Coronary artery (tissue), 2 donors: ENCODE results near the gene FCSK.

Source experiments
- DNase-seq: peaks from one replicate; pipeline ENCODE4 v3.0.0-alpha.2; 2017; ENCODE audit warnings: low spot score
- H3K27ac ChIP-seq, 2 donors: fragments of 200-600 bp; sonication (generic); one replicate each; pipeline ENCODE4 v1.5.1; 2016 to 2019
- H3K4me3 ChIP-seq: fragments of 200-600 bp; sonication (generic); 2 replicates; pipeline ENCODE4 v1.5.1; 2016; ENCODE audit warnings: mild to moderate bottlenecking, moderate library complexity
- TF ChIP-seq, protein P1 (sequence below): fragments of 200-600 bp; sonication (generic); IDR thresholded peaks from one replicate; pipeline ENCODE4 v1.5.1; 2019; ENCODE audit warnings: antibody characterized with exemption

FCSK gene

DNA sequence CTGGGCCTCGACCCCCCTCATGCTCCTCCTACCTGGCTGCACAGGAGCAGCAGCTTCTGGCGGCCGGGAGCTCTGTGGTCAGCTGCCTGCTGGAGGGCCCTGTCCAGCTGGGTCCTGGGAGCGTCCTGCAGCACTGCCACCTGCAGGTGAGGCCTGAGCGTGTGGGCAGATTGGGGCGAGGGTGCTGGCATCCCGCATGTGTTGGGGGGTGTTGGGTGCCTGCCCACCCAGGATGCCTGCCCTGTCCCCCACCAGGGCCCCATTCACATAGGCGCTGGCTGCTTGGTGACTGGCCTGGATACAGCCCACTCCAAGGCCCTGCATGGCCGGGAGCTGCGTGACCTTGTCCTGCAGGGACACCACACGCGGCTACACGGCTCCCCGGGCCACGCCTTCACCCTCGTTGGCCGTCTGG is 16.5 kb downstream of the FCSK start:
- Histone ChIP-seq H3K4me3 (no peak overlapping the region), H3K27ac (no peak overlapping the region)
- TF ChIP-seq, protein P1, sequence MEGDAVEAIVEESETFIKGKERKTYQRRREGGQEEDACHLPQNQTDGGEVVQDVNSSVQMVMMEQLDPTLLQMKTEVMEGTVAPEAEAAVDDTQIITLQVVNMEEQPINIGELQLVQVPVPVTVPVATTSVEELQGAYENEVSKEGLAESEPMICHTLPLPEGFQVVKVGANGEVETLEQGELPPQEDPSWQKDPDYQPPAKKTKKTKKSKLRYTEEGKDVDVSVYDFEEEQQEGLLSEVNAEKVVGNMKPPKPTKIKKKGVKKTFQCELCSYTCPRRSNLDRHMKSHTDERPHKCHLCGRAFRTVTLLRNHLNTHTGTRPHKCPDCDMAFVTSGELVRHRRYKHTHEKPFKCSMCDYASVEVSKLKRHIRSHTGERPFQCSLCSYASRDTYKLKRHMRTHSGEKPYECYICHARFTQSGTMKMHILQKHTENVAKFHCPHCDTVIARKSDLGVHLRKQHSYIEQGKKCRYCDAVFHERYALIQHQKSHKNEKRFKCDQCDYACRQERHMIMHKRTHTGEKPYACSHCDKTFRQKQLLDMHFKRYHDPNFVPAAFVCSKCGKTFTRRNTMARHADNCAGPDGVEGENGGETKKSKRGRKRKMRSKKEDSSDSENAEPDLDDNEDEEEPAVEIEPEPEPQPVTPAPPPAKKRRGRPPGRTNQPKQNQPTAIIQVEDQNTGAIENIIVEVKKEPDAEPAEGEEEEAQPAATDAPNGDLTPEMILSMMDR = no peak
- DNase-seq = no peak

DNA sequence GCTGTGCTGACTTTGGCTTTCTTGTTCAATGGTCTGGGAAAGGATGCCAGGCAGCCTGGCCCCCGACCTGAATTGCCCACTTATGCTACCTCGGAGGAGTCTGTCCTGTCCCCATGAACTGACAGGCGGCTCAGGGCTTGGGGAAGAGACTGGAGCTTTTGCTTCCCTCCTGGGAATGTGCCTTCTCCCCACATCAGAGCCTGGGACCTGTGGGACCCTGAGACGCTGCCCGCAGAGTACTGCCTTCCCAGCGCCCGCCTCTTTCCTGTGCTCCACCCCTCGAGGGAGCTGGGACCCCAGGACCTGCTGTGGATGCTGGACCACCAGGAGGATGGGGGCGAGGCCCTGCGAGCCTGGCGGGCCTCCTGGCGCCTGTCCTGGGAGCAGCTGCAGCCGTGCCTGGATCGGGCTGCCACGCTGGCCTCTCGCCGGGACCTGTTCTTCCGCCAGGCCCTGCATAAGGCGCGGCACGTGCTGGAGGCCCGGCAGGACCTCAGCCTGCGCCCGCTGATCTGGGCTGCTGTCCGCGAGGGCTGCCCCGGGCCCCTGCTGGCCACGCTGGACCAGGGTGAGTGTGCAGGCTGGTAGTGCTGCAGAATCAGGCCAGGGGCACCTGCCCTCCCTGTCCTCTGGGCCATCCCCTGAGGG is 18.5 kb downstream of the FCSK start:
- no peak for DNase-seq
- TF ChIP-seq, protein P1 = no peak
- Histone ChIP-seq H3K4me3 (no peak overlapping the region), H3K27ac (no peak overlapping the region)

DNA sequence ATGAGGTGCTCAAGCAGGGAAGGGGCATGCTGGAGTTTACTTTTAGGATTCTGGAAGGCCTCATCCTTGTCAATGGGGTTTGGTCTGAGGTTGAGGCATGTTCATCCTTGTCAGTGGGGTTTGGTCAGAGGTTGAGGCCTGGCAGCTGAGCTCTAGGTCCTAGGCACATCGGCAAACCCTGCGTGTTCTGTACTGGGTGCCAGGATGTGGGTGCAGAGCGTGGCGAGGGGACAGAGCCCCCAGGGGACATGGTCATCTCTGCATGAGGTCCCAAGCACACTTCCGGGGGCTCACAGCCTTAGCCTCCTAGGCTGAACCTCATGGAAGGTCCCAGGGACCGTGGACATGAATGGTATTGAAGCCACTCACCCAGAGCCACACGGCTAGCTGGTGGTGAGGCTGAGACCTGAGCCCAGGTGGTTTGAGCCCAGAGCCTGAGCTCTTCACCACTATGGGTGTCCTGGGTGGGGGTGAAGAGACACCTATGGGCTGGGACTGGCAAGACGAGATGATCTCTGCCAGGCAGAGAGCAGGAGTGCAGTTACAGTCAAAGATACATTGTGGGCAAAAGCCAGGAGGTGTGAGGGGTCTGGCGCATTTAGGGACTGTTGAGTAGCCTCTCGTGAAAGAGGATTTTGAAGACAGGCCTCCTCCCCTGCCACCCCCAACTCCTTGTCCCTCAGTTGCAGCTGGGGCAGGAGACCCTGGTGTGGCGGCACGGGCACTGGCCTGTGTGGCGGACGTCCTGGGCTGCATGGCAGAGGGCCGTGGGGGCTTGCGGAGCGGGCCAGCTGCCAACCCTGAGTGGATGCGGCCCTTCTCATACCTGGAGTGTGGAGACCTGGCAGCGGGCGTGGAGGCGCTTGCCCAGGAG is 19.3 kb downstream of the FCSK start:
- no peak for DNase-seq
- TF ChIP-seq, protein P1 = no peak
- Histone ChIP-seq H3K4me3 (no peak overlapping the region), H3K27ac (no peak overlapping the region)

DNA sequence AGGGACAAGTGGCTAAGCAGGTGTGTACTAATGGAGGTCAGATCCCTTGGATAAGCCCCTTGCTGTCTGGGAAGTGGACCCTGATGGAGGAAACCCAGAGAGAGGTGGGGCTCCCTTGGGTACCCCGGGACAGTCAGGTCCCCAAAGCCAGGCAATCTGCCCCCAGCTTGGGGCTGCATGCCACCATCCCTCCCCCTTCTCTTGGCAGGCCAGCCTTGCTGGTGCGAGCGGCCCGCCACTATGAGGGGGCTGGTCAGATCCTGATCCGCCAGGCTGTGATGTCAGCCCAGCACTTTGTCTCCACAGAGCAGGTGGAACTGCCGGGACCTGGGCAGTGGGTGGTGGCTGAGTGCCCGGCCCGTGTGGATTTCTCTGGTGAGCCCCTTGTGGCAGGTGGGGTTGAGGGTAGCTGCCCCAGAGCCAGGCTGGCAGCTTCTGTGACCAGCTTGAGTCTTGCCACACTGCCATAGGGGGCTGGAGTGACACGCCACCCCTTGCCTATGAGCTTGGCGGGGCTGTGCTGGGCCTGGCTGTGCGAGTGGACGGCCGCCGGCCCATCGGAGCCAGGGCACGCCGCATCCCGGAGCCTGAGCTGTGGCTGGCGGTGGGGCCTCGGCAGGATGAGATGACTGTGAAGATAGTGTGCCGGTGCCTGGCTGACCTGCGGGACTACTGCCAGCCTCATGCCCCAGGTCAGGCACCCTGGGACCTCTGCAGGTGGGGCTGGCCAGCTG is 20.1 kb downstream of the FCSK start:
- TF ChIP-seq, protein P1 = no peak
- H3K4me3 ChIP-seq = no peak overlapping the region
- no peak for DNase-seq
- H3K27ac ChIP-seq = no peak overlapping the region

DNA sequence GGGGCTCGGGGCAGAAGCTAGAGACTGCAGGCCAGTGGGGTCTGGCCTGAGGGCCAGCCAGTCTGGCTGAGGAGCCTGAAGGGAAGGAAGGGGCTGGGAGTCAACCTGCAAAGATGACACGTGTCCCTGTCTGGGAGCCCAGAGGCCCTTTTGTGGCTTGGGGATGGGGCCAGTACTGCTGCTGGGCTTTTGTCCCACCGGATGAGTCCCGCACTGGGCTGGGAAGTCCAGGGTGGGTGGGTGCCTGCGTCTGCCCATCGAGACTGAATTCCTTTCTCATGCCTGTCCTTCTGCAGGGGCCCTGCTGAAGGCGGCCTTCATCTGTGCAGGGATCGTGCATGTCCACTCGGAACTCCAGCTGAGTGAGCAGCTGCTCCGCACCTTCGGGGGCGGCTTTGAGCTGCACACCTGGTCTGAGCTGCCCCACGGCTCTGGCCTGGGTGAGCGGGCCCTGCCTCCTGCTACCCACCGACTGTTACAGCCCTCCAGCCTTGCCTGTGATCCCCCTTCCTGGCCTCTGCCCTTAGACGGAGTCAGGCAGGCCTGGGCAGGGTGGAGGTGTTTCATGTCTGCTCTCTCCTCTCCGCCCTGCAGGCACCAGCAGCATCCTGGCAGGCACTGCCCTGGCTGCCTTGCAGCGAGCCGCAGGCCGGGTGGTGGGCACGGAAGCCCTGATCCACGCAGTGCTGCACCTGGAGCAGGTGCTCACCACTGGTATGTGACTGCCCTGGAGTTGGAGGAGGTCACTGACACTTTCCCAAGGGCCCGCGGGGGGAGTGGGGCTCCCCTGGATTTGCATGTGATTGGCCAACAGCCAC is 20.9 kb downstream of the FCSK start:
- TF ChIP-seq, protein P1 = no peak
- Histone ChIP-seq H3K4me3 (no peak overlapping the region), H3K27ac (no peak overlapping the region)
- DNase-seq = no peak

DNA sequence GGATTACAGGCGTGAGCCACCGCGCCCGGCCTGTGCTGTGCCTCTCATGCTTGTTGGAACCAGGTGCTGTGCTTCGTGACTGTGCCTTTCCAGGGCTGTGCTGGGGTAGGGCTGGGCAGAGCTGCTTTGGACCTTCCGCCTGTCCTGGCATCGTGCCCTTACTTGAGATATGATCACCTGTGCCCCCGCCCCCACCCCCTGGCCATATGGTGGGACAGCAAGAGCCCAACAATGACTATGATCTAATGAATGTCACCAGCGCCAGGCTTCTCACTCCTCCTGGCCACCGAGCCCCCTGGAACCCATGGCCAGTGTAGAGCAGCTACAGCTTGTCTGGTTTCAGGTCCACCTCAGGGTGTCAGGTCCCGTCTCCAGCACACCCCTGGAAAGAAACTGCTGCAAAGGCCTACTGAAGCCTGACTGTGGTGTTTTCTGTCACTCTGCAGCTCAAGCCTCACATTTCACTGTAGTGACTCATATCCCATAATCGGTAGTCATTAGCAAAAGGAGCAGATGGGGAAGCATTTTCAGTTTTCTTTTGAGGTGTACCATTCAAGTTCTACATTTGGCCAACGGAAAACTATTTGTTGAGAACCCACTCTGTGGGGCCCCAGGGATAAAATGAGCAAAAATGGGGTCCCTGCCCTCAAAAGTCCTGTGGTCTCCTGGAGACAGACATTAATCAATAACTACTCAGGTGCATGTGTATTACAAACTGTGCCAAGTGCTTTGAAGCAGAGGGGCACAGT is 22.1 kb downstream of the FCSK start:
- H3K27ac ChIP-seq = peak overlapping the region in 1 of 2 donors; percentile 13
- TF ChIP-seq, protein P1 = no peak
- no peak for DNase-seq
- no peak overlapping the region for H3K4me3 ChIP-seq
